GM23338 (cell line): ENCODE data around the gene ABHD14A. TPM values are rescaled to one million over a fixed set of nuclear protein-coding genes. Genes with fewer than 3 reads are reported as not detected.

Source experiments
- CREB1 ChIP-seq: fragments of 250-450 bp; sonication (Bioruptor Pico); IDR thresholded peaks from 2 replicates; pipeline ENCODE4 v1.5.0; 2020; ENCODE audit warnings: low read depth, mild to moderate bottlenecking, moderate library complexity
- CTCF ChIP-seq, 2 experiments: fragments of 200-600 bp in 1 of 2; sonication (generic) in 1 of 2; conservative IDR thresholded peaks; 2 replicates each; pipeline versions ENCODE4 v1.5.1 to v1.6.1; 2016 to 2017; ENCODE audit warnings: antibody characterized with exemption in 2 of 2, low read depth in 2 of 2, mild to moderate bottlenecking in 2 of 2, moderate library complexity in 1 of 2
- EZH2 ChIP-seq: fragments of 200-600 bp; sonication (generic); IDR thresholded peaks from one replicate; pipeline ENCODE4 v1.8.0; 2017; ENCODE audit warnings: antibody characterized with exemption, mild to moderate bottlenecking, low read depth; ENCODE audit not compliant: unreplicated experiment
- JUNB ChIP-seq: IDR thresholded peaks from one replicate; pipeline ENCODE4 v1.6.1; 2016; ENCODE audit warnings: antibody characterized with exemption; ENCODE audit not compliant: unreplicated experiment
- POLR2AphosphoS5 ChIP-seq: IDR thresholded peaks from 2 replicates; pipeline ENCODE4 v1.6.1; 2016; ENCODE audit warnings: antibody characterized with exemption, low read depth
- STAT1 ChIP-seq: IDR thresholded peaks from one replicate; pipeline ENCODE4 v1.6.1; 2016; ENCODE audit warnings: antibody characterized with exemption; ENCODE audit not compliant: unreplicated experiment
- ZNF331 ChIP-seq: fragments of 250-450 bp; sonication (Bioruptor Pico); IDR thresholded peaks from 2 replicates; pipeline ENCODE4 v1.5.0; 2020; ENCODE audit warnings: low read depth, mild to moderate bottlenecking, moderate library complexity
- ZNF462 ChIP-seq: fragments of 250-450 bp; sonication (Bioruptor Pico); IDR thresholded peaks from 2 replicates; pipeline ENCODE4 v1.5.0; 2020; ENCODE audit warnings: mild to moderate bottlenecking, moderate library complexity
- polyA plus RNA-seq: library from polyadenylated mRNA; unstranded; fragments of >200 nt; fragmentation: Nextera tagmentation; extraction: Ambion mirVana; gene quantifications from 2 replicates; pipeline ENCODE4 v1.2.1, GENCODE V29; 2016
- total RNA-seq: library from RNA; depleted of rRNA; stranded (reverse); fragments of >200 nt; shearing (Covaris generic); gene quantifications from 2 replicates; pipeline ENCODE4 v1.2.3, GENCODE V29; 2014
- TF ChIP-seq, protein P1 (sequence below): IDR thresholded peaks from 2 replicates; pipeline ENCODE4 v1.6.1; 2016; ENCODE audit warnings: antibody characterized with exemption

The ABHD14A gene
- total and polyA plus RNA-seq, 2 experiments from 2014 or later, result 7.8 to 12.7 TPM

DNA sequence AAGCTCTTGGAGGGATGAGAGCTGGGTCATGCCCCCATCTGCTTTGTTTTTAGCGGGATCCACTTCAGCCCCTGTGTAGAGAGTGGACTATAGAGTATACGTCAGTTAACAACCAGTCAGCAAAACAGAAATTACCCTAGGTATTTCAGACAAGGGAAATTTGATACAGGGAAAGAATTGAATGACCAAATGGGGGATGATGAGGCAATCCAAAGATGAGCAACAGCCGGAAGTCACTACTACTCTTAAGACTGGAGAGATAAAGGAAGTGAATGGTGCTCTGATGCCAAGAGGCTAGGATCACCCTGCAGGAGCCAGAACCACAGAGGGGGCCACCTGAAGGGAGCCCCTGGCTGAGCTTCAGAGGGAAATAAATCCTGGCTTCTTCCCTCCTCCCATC, 21.4 kb upstream of the ABHD14A start (continued):
- TF ChIP-seq ZNF462 (CRISPR knock-in tag), result no peak
- TF ChIP-seq EZH2, result no peak
- no peak for TF ChIP-seq JUNB
- no peak for TF ChIP-seq STAT1
- no peak for TF ChIP-seq POLR2AphosphoS5
- TF ChIP-seq CTCF (conservative IDR thresholded peaks at IDR 0.05; ENCODE audit: low read depth in 2 of 2), result no peak
- no peak for TF ChIP-seq ZNF331 (CRISPR knock-in tag)
- no peak for TF ChIP-seq CREB1 (CRISPR knock-in tag)
- TF ChIP-seq, protein P1, sequence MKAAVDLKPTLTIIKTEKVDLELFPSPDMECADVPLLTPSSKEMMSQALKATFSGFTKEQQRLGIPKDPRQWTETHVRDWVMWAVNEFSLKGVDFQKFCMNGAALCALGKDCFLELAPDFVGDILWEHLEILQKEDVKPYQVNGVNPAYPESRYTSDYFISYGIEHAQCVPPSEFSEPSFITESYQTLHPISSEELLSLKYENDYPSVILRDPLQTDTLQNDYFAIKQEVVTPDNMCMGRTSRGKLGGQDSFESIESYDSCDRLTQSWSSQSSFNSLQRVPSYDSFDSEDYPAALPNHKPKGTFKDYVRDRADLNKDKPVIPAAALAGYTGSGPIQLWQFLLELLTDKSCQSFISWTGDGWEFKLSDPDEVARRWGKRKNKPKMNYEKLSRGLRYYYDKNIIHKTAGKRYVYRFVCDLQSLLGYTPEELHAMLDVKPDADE, result no peak
